Activated CD8-positive, alpha-beta memory T cell treated with anti-CD3 and anti-CD28 coated beads, Interleukin-2, amount 50 U/mL, for 1 hour (primary cell): Measurements from ENCODE around the gene ENTPD1.
"Not testable (repeated sequence)": the region's sequence is repeated elsewhere in the genome, so short reads cannot be mapped to it uniquely, and the experiment has no call there.

Experiments used
- DNase-seq: peaks from one replicate; pipeline ENCODE4 v3.0.0-alpha.2; 2020; ENCODE audit errors: extremely low read depth

The ENTPD1 gene

GRCh38 chr10:95759233-95759826 lies 3.4 kb downstream of the ENTPD1 start:
- DNase-seq = no peak

GRCh38 chr10:95761939-95762492 lies 6.1 kb downstream of the ENTPD1 start:
- DNase-seq = no peak

GRCh38 chr10:95767884-95768556 lies 12.1 kb downstream of the ENTPD1 start:
- DNase-seq = no peak

- DNase-seq = no peak
Measured at GRCh38 chr10:95770084-95770720, 14.2 kb downstream of the ENTPD1 start.

- not testable (repeated sequence) for DNase-seq
Measured at GRCh38 chr10:95773454-95773853, 17.5 kb downstream of the ENTPD1 start.

GRCh38 chr10:95777638-95778037 lies 21.7 kb downstream of the ENTPD1 start:
- DNase-seq = not testable (repeated sequence)

GRCh38 chr10:95782318-95782717 lies 26.4 kb downstream of the ENTPD1 start:
- DNase-seq = no peak

GRCh38 chr10:95783741-95784140 lies 27.8 kb downstream of the ENTPD1 start:
- DNase-seq = no peak

- no peak for DNase-seq
Measured at GRCh38 chr10:95784279-95784913, 28.4 kb downstream of the ENTPD1 start.

GRCh38 chr10:95785317-95785716 lies 29.4 kb downstream of the ENTPD1 start:
- DNase-seq = no peak

GRCh38 chr10:95785942-95786669 lies 30.1 kb downstream of the ENTPD1 start:
- DNase-seq = no peak

- no peak for DNase-seq
Measured at GRCh38 chr10:95787447-95787846, 31.5 kb downstream of the ENTPD1 start.

GRCh38 chr10:95788830-95789229 lies 32.9 kb downstream of the ENTPD1 start:
- no peak for DNase-seq

GRCh38 chr10:95789902-95790301 lies 33.9 kb downstream of the ENTPD1 start:
- no peak for DNase-seq

- DNase-seq = no peak
Measured at GRCh38 chr10:95790982-95791381, 35.0 kb downstream of the ENTPD1 start.

GRCh38 chr10:95791425-95791979 lies 35.5 kb downstream of the ENTPD1 start:
- no peak for DNase-seq

GRCh38 chr10:95792211-95792780 lies 36.3 kb downstream of the ENTPD1 start:
- DNase-seq = no peak

GRCh38 chr10:95792874-95793285 lies 36.9 kb downstream of the ENTPD1 start:
- no peak for DNase-seq

- no peak for DNase-seq
Measured at GRCh38 chr10:95793401-95794045, 37.6 kb downstream of the ENTPD1 start.

- no peak for DNase-seq
Measured at GRCh38 chr10:95794195-95794594, 38.2 kb downstream of the ENTPD1 start.

GRCh38 chr10:95795602-95796001 lies 39.6 kb downstream of the ENTPD1 start:
- DNase-seq = no peak
